ENCODE measurements around the gene TUBA1B.

Gene TUBA1B

GRCh38 chr12:49092086-49092815 is 38.9 kb downstream of the TUBA1B start:
- H3K9me3 ChIP-seq (replicated peaks in 1 of 2; ENCODE audit: control insufficient read depth in 2 of 2, insufficient read depth in 1 of 2, low read depth in 1 of 2, low read length in 2 of 2), result peaks cover 2% of the 10 kb centered on the region in 2 donors
- peak overlapping the region; percentile 46 for H3K23ac ChIP-seq (ENCODE audit: low read depth, low read length, poor library complexity)
- no peak overlapping the region for H3K4ac ChIP-seq (ENCODE audit: low read length)
- no peak overlapping the region for H3K14ac ChIP-seq (ENCODE audit: low read length)
- peak overlapping the region; percentile 94 for H3K18ac ChIP-seq (ENCODE audit: low read length)
- no peak overlapping the region for H4K91ac ChIP-seq (ENCODE audit: low read depth, low read length, poor library complexity)
- peak overlapping the region; percentile 76 for H2AK5ac ChIP-seq (ENCODE audit: low read depth, low read length)
- peak; percentile 75 for DNase-seq (ENCODE audit: low spot score)
- H3K4me3 ChIP-seq (ENCODE audit: low read length in 2 of 2), result peak overlapping the region; percentile 52 to 71
- peak overlapping the region; percentile 96 for H2AFZ ChIP-seq (ENCODE audit: low read length)
- WGBS, 2 donors (ENCODE audit: extremely low coverage in 2 of 2, insufficient read length in 2 of 2, insufficient replicate concordance in 1 of 2), result no CpG with 5 or more reads among the region's 32 CpGs
- H3K4me2 ChIP-seq (ENCODE audit: insufficient read depth, low read length, poor library complexity, severe bottlenecking), result peak overlapping the region; percentile 94
- H3K36me3 ChIP-seq (replicated peaks in 1 of 2; ENCODE audit: control insufficient read depth in 2 of 2, insufficient read depth in 2 of 2, low read length in 2 of 2), result peaks cover 6 to 18% of the 10 kb centered on the region in 2 donors
- H4K8ac ChIP-seq (ENCODE audit: low read depth, low read length), result no peak overlapping the region
- no peak overlapping the region for H3K9ac ChIP-seq (ENCODE audit: low read depth, low read length, poor library complexity)
- H2BK15ac ChIP-seq (ENCODE audit: low read length), result peak overlapping the region; percentile 45
- H3K79me1 ChIP-seq (ENCODE audit: low read depth, low read length), result no peaks in the 10 kb centered on the region
- H3K27ac ChIP-seq (replicated peaks; ENCODE audit: low read length), result peak overlapping the region; percentile 54
- peak overlapping the region; percentile 62 for H2BK5ac ChIP-seq (ENCODE audit: low read length)
- H2BK12ac ChIP-seq (ENCODE audit: low read length), result no peak overlapping the region
- peak overlapping the region; percentile 27 for H2BK120ac ChIP-seq (ENCODE audit: low read depth, low read length)
- peaks cover 38 to 66% (median 60%) of the 10 kb centered on the region in 3 experiments for H3K27me3 ChIP-seq (ENCODE audit: control insufficient read depth in 3 of 3, insufficient read depth in 3 of 3, low read depth in 1 of 3, low read length in 3 of 3)
- H3K4me1 ChIP-seq (ENCODE audit: control insufficient read depth in 2 of 2, insufficient read depth in 1 of 2, low read depth in 1 of 2, low read length in 2 of 2), result peaks cover 21 to 43% of the 10 kb centered on the region in 2 donors

- WGBS, 2 donors (ENCODE audit: extremely low coverage in 2 of 2, insufficient read length in 2 of 2, insufficient replicate concordance in 1 of 2), result no CpG with 5 or more reads among the region's 14 CpGs
- peak overlapping the region; percentile 62 for H2BK5ac ChIP-seq (ENCODE audit: low read length)
- no peak overlapping the region for H3K23ac ChIP-seq (ENCODE audit: low read depth, low read length, poor library complexity)
- peak overlapping the region; percentile 27 for H2BK120ac ChIP-seq (ENCODE audit: low read depth, low read length)
- peak overlapping the region; percentile 96 for H2AFZ ChIP-seq (ENCODE audit: low read length)
- H4K8ac ChIP-seq (ENCODE audit: low read depth, low read length), result peak overlapping the region; percentile 66
- H3K9ac ChIP-seq (ENCODE audit: low read depth, low read length, poor library complexity), result no peak overlapping the region
- DNase-seq (ENCODE audit: low spot score), result no peak
- H2BK15ac ChIP-seq (ENCODE audit: low read length), result peak overlapping the region; percentile 94
- H3K36me3 ChIP-seq (replicated peaks in 1 of 2; ENCODE audit: control insufficient read depth in 2 of 2, insufficient read depth in 2 of 2, low read length in 2 of 2), result peaks cover under 1 to 14% of the 10 kb centered on the region in 2 donors
- peaks cover 2% of the 10 kb centered on the region in 2 donors for H3K9me3 ChIP-seq (replicated peaks in 1 of 2; ENCODE audit: control insufficient read depth in 2 of 2, insufficient read depth in 1 of 2, low read depth in 1 of 2, low read length in 2 of 2)
- peak overlapping the region; percentile 52 to 71 for H3K4me3 ChIP-seq (ENCODE audit: low read length in 2 of 2)
- H3K27ac ChIP-seq (replicated peaks; ENCODE audit: low read length), result peak overlapping the region; percentile 38
- H4K91ac ChIP-seq (ENCODE audit: low read depth, low read length, poor library complexity), result no peak overlapping the region
- H3K4me2 ChIP-seq (ENCODE audit: insufficient read depth, low read length, poor library complexity, severe bottlenecking), result peak overlapping the region; percentile 94
- peaks cover 21 to 43% of the 10 kb centered on the region in 2 donors for H3K4me1 ChIP-seq (ENCODE audit: control insufficient read depth in 2 of 2, insufficient read depth in 1 of 2, low read depth in 1 of 2, low read length in 2 of 2)
- H3K4ac ChIP-seq (ENCODE audit: low read length), result no peak overlapping the region
- H2BK12ac ChIP-seq (ENCODE audit: low read length), result peak overlapping the region; percentile 92
- peaks cover 38 to 69% (median 65%) of the 10 kb centered on the region in 3 experiments for H3K27me3 ChIP-seq (ENCODE audit: control insufficient read depth in 3 of 3, insufficient read depth in 3 of 3, low read depth in 1 of 3, low read length in 3 of 3)
- H3K14ac ChIP-seq (ENCODE audit: low read length), result no peak overlapping the region
- no peaks in the 10 kb centered on the region for H3K79me1 ChIP-seq (ENCODE audit: low read depth, low read length)
- H3K18ac ChIP-seq (ENCODE audit: low read length), result peak overlapping the region; percentile 94
- H2AK5ac ChIP-seq (ENCODE audit: low read depth, low read length), result peak overlapping the region; percentile 70
Measured at GRCh38 chr12:49091836-49092085, 39.4 kb downstream of the TUBA1B start.

- Histone ChIP-seq H2BK120ac (ENCODE audit: low read depth, low read length) (peak overlapping the region; percentile 27), H3K9ac (ENCODE audit: low read depth, low read length, poor library complexity) (no peak overlapping the region), H3K27me3 (ENCODE audit: control insufficient read depth in 3 of 3, insufficient read depth in 3 of 3, low read depth in 1 of 3, low read length in 3 of 3) (peaks cover 38 to 71% (median 69%) of the 10 kb centered on the region in 3 experiments), H3K36me3 (replicated peaks in 1 of 2; ENCODE audit: control insufficient read depth in 2 of 2, insufficient read depth in 2 of 2, low read length in 2 of 2) (peaks cover 0 to 8% of the 10 kb centered on the region in 2 donors), H2AFZ (ENCODE audit: low read length) (peak overlapping the region; percentile 96), H2AK5ac (ENCODE audit: low read depth, low read length) (peak overlapping the region; percentile 70), H3K4me1 (ENCODE audit: control insufficient read depth in 2 of 2, insufficient read depth in 1 of 2, low read depth in 1 of 2, low read length in 2 of 2) (peaks cover 21 to 43% of the 10 kb centered on the region in 2 donors), H3K14ac (ENCODE audit: low read length) (peak overlapping the region; percentile 14), H3K4me3 (ENCODE audit: low read length in 2 of 2) (peak overlapping the region; percentile 52 to 71), H4K91ac (ENCODE audit: low read depth, low read length, poor library complexity) (no peak overlapping the region), H4K8ac (ENCODE audit: low read depth, low read length) (peak overlapping the region; percentile 66), H2BK12ac (ENCODE audit: low read length) (peak overlapping the region; percentile 79), H3K4me2 (ENCODE audit: insufficient read depth, low read length, poor library complexity, severe bottlenecking) (peak overlapping the region; percentile 94), H3K4ac (ENCODE audit: low read length) (no peak overlapping the region), H2BK5ac (ENCODE audit: low read length) (peak overlapping the region; percentile 54), H3K23ac (ENCODE audit: low read depth, low read length, poor library complexity) (peak overlapping the region; percentile 92), H3K9me3 (replicated peaks in 1 of 2; ENCODE audit: control insufficient read depth in 2 of 2, insufficient read depth in 1 of 2, low read depth in 1 of 2, low read length in 2 of 2) (peaks cover 2% of the 10 kb centered on the region in 2 donors), H3K79me1 (ENCODE audit: low read depth, low read length) (no peaks in the 10 kb centered on the region), H3K27ac (replicated peaks; ENCODE audit: low read length) (no peak overlapping the region), H3K18ac (ENCODE audit: low read length) (peak overlapping the region; percentile 94), H2BK15ac (ENCODE audit: low read length) (peak overlapping the region; percentile 94)
- no peak for DNase-seq (ENCODE audit: low spot score)
- WGBS, 2 donors (ENCODE audit: extremely low coverage in 2 of 2, insufficient read length in 2 of 2, insufficient replicate concordance in 1 of 2), result no CpG with 5 or more reads among the region's 41 CpGs
Measured at GRCh38 chr12:49091056-49091835, 39.9 kb downstream of the TUBA1B start.
